B cell (primary cell): ENCODE results near the gene TOLLIP. TPM values are rescaled to one million over a fixed set of nuclear protein-coding genes. Genes with fewer than 3 reads are reported as not detected.

ENCODE experiments used
- ATAC-seq: fragments of 200-7000 bp; cut with Tn5 transposase; one replicate; pipeline ENCODE4 v1.10.0; 2021; ENCODE audit warnings: low read depth, mild to moderate bottlenecking, moderate number of reproducible peaks, moderate library complexity
- CTCF ChIA-PET: fragments of 350-600 bp; sonication (Branson Sonifier 250); formaldehyde crosslinking; loops from one replicate; lab custom pipeline; 2021; ENCODE audit warnings: antibody characterized with exemption, inconsistent platforms; lab: Charles Lee
- POLR2A ChIA-PET: fragments of 350-600 bp; sonication (Branson Sonifier 250); formaldehyde crosslinking; loops from one replicate; lab custom pipeline; 2021; ENCODE audit warnings: antibody characterized with exemption; lab: Charles Lee
- DNase-seq: peaks from one replicate; pipeline ENCODE4 v3.0.0; 2013
- H2AFZ ChIP-seq: 2 replicates; pipeline ENCODE4 v1.6.1; 2012; ENCODE audit warnings: mild to moderate bottlenecking, low read depth, low read length; ENCODE audit not compliant: insufficient read depth, poor library complexity, severe bottlenecking
- H3K27ac ChIP-seq, 2 donors: 1 replicate in 1 of 2; 2 replicates in 1 of 2; pipeline ENCODE4 v1.5.1; 2012 to 2013; ENCODE audit warnings: low read length in 2 of 2, mild to moderate bottlenecking in 2 of 2, moderate library complexity in 1 of 2
- H3K27me3 ChIP-seq, 4 experiments: fragments of 200-600 bp in 1 of 4; sonication (generic) in 1 of 4; replicated peaks in 1 of 4; 1 replicate in 2 of 4; 2 replicates in 2 of 4; pipeline versions ENCODE4 v1.6.1 to v1.7.0; 2013 to 2016; ENCODE audit warnings: low read length in 3 of 4, mild to moderate bottlenecking in 2 of 4, mixed read lengths in 1 of 4, moderate library complexity in 1 of 4; ENCODE audit not compliant: insufficient read depth in 4 of 4, control insufficient read depth in 3 of 4; ENCODE audit errors: control extremely low read depth in 1 of 4
- H3K36me3 ChIP-seq, 2 experiments: replicated peaks in 1 of 2; 1 replicate in 1 of 2; 2 replicates in 1 of 2; pipeline versions ENCODE4 v1.6.1 to v1.7.1; 2013; ENCODE audit warnings: low read length in 1 of 2; ENCODE audit not compliant: insufficient read depth in 2 of 2, control insufficient read depth in 1 of 2; ENCODE audit errors: control extremely low read depth in 1 of 2, extremely low read depth in 1 of 2
- H3K4me1 ChIP-seq, 2 donors: fragments of 200-600 bp in 1 of 2; sonication (generic) in 1 of 2; 1 replicate in 1 of 2; 2 replicates in 1 of 2; pipeline versions ENCODE4 v1.5.1 to v1.6.1; 2013 to 2017; ENCODE audit warnings: low read length in 2 of 2; ENCODE audit not compliant: control insufficient read depth in 2 of 2, insufficient read depth in 2 of 2
- H3K4me2 ChIP-seq: replicated peaks from 2 replicates; pipeline ENCODE3; 2012; ENCODE audit warnings: mild to moderate bottlenecking, low read depth, low read length; ENCODE audit not compliant: poor library complexity, severe bottlenecking
- H3K4me3 ChIP-seq, 5 experiments: fragments of 200-600 bp in 1 of 5; sonication (generic) in 1 of 5; 1 replicate in 3 of 5; 2 replicates in 2 of 5; pipeline versions ENCODE4 v1.5.1 to v1.7.0; 2011 to 2016; ENCODE audit warnings: low read length in 4 of 5, mild to moderate bottlenecking in 4 of 5, low read depth in 2 of 5, control low read depth in 1 of 5, moderate library complexity in 1 of 5; ENCODE audit not compliant: insufficient read depth in 1 of 5; ENCODE audit errors: control extremely low read depth in 1 of 5, extremely low read depth in 1 of 5
- H3K79me2 ChIP-seq: fragments of 200-600 bp; sonication (generic); one replicate; pipeline ENCODE4 v1.6.0; 2016; ENCODE audit warnings: low read length; ENCODE audit not compliant: control insufficient read depth, insufficient read depth
- H3K9ac ChIP-seq: fragments of 200-600 bp; sonication (generic); 2 replicates; pipeline ENCODE4 v1.6.1; 2017; ENCODE audit warnings: mild to moderate bottlenecking, low read length, moderate library complexity
- H3K9me3 ChIP-seq, 3 donors: one replicate each; pipeline versions ENCODE4 v1.6.1 to v1.7.1; 2013; ENCODE audit warnings: low read length in 2 of 3; ENCODE audit not compliant: control insufficient read depth in 2 of 3, insufficient read depth in 1 of 3; ENCODE audit errors: control extremely low read depth in 1 of 3
- H4K20me1 ChIP-seq: 2 replicates; pipeline ENCODE4 v1.6.0; 2012; ENCODE audit warnings: mild to moderate bottlenecking, low read length; ENCODE audit not compliant: insufficient read depth, control insufficient read depth, poor library complexity, severe bottlenecking
- H3K27ac Mint-ChIP-seq: one replicate; pipeline ENCODE4 v1.8.0; 2021; ENCODE audit warnings: mixed read lengths
- H3K27me3 Mint-ChIP-seq: one replicate; pipeline ENCODE4 v1.8.0; 2021; ENCODE audit warnings: mixed read lengths
- H3K4me1 Mint-ChIP-seq: one replicate; pipeline ENCODE4 v1.8.0; 2021; ENCODE audit warnings: mixed read lengths
- H3K4me3 Mint-ChIP-seq: one replicate; pipeline ENCODE4 v1.8.0; 2021; ENCODE audit warnings: mixed read lengths
- H3K9me3 Mint-ChIP-seq: one replicate; pipeline ENCODE4 v1.8.0; 2022; ENCODE audit warnings: mixed read lengths; ENCODE audit not compliant: insufficient read depth
- EZH2 ChIP-seq: IDR thresholded peaks from 2 replicates; pipeline ENCODE4 v1.6.1; 2012; ENCODE audit warnings: borderline replicate concordance, low read depth, mild to moderate bottlenecking, moderate library complexity, low read length; ENCODE audit not compliant: insufficient read depth, poor library complexity, severe bottlenecking
- WGBS: methylation state at CpG from one replicate; pipeline ENCODE4 v1.1.5; 2013; ENCODE audit warnings: missing lambda C conversion rate; ENCODE audit not compliant: insufficient coverage; 5-methylcytosine and 5-hydroxymethylcytosine counted together
- intact Hi-C: fragments of 100-400 bp; cut with micrococcal nuclease; formaldehyde crosslinking; loops from one replicate; pipeline ENCODE4 v1.10.0; 2022
- polyA plus RNA-seq: library from polyadenylated mRNA; depleted of rRNA; stranded (reverse); fragments of >200 nt; gene quantifications from 2 replicates; pipeline ENCODE4 v1.2.3, GENCODE V29; 2012
- small RNA-seq: library from RNA; depleted of rRNA; stranded (forward); fragments of <200 nt; gene quantifications from one replicate; pipeline ENCODE3, GENCODE V24; 2012; ENCODE audit warnings: low replicate concordance, low read depth; ENCODE audit not compliant: insufficient read length
- total RNA-seq, 2 donors: library from RNA; stranded (reverse); fragments of 120-200 nt in 1 of 2; gene quantifications; 1 replicate in 1 of 2; 2 replicates in 1 of 2; pipeline versions ENCODE4 v1.2.3 to v1.2.4, GENCODE V29; 2013 to 2022
- TF ChIP-seq, protein P1 (sequence below): fragments of 200-600 bp; IDR thresholded peaks from one replicate; pipeline ENCODE4 v1.8.0; 2022; ENCODE audit warnings: antibody characterized with exemption, mild to moderate bottlenecking

TOLLIP gene
- total and polyA plus RNA-seq, 2 donors (not counting 1 experiment from before 2014, with no cell fraction given), result 34.7 to 52.5 TPM

DNA sequence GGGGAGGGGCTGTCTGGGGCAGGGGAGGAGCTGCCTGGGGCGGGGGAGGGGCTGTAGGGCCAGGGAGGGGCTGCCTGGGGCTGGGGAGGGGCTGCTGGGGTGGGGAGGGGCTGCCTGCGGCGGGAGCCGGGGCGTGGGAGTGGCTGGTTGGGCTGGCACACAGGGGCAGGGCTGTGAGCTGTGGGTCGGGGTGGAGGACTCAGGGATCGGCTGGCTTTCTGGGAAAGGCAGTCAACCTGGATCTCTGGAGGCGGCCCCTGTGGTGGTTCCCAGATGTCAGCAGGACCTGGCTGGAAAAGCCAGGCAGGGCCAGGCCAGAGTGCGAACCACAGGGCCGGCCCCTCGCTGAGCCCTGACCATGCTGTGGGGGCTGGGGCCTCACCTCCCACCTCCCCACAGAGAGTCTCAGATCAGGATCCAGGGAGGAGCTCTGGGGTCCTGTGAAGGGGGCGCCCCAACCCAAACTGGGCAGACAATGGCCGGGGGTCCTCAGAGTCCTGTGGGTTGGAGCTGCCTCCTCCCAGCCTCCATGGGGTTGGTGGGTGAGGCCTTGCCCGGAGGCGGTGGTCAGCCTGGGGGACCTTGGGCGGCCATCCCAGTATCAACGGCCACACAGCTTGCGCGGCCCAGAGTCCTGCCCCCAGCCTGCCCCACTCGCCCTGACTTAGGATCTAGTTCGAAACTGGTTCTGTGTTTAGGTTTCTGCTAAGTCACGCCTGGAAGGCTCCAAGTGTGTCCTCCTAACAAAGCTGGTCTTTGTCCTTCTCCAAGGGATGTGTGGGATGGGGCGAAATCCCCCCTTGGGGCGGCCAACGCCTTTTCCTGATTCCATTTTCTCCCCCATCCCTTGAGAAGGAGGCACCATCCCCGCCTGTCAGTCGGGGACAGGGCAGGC, 84.7 kb downstream of the TOLLIP start:
- Histone ChIP-seq H3K27me3 (peaks cover 0 to 2% (median 0%) of the 10 kb centered on the region in 4 experiments), H4K20me1 (no peaks in the 10 kb centered on the region), H3K4me1 (no peaks in the 10 kb centered on the region), H3K4me3 (no peak overlapping the region), H3K4me2 (no peak overlapping the region), H3K9me3 (no peaks in the 10 kb centered on the region), H3K79me2 (no peaks in the 10 kb centered on the region), H3K36me3 (no peaks in the 10 kb centered on the region), H3K9ac (no peak overlapping the region), H3K27ac (no peak overlapping the region), H2AFZ (no peak overlapping the region)
- DNase-seq (no peak), ATAC-seq (no peak)
- WGBS, result 79% methylated on average over 25 of the region's 27 CpGs
- Mint-ChIP-seq H3K4me3 (no peak overlapping the region), H3K27me3 (peaks cover 8% of the 10 kb centered on the region), H3K9me3 (no peaks in the 10 kb centered on the region), H3K27ac (no peak overlapping the region), H3K4me1 (no peaks in the 10 kb centered on the region)
- ChIA-PET CTCF (no interaction called here), POLR2A (no interaction called here)
- intact Hi-C loops, result no loop called here
- TF ChIP-seq, protein P1, sequence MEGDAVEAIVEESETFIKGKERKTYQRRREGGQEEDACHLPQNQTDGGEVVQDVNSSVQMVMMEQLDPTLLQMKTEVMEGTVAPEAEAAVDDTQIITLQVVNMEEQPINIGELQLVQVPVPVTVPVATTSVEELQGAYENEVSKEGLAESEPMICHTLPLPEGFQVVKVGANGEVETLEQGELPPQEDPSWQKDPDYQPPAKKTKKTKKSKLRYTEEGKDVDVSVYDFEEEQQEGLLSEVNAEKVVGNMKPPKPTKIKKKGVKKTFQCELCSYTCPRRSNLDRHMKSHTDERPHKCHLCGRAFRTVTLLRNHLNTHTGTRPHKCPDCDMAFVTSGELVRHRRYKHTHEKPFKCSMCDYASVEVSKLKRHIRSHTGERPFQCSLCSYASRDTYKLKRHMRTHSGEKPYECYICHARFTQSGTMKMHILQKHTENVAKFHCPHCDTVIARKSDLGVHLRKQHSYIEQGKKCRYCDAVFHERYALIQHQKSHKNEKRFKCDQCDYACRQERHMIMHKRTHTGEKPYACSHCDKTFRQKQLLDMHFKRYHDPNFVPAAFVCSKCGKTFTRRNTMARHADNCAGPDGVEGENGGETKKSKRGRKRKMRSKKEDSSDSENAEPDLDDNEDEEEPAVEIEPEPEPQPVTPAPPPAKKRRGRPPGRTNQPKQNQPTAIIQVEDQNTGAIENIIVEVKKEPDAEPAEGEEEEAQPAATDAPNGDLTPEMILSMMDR, result no peak
- no peak for TF ChIP-seq EZH2

Small RNA genes within 50 kb of the gene (small RNA-seq; reads per million reads assigned to genes)
- gene MIR6744, result not detected

Other genes with a start within 250 kb of the TOLLIP start
- not detected in 2 replicates for gene MUC2, start 234.8 kb downstream of the TOLLIP start, total RNA-seq
- gene MUC2, start 234.8 kb downstream of the TOLLIP start, polyA plus RNA-seq, result not detected in 2 replicates
- gene MUC5AC, start 151.7 kb downstream of the TOLLIP start, total RNA-seq, result not detected in 2 replicates
- not detected in 2 replicates for gene MUC5AC, start 151.7 kb downstream of the TOLLIP start, polyA plus RNA-seq
- gene MUC5B, start 86.6 kb downstream of the TOLLIP start, total RNA-seq, result not detected in 2 replicates
- gene MUC5B, start 86.6 kb downstream of the TOLLIP start, polyA plus RNA-seq, result not detected in 2 replicates
- 0.79 and 1.5 TPM in 2 replicates for gene BRSK2, start 80.3 kb upstream of the TOLLIP start, total RNA-seq
- 0.20 and 0.51 TPM in 2 replicates for gene BRSK2, start 80.3 kb upstream of the TOLLIP start, polyA plus RNA-seq
- gene MOB2, start 177.1 kb upstream of the TOLLIP start, total RNA-seq, result 55.7 and 63.4 TPM in 2 replicates
- gene MOB2, start 177.1 kb upstream of the TOLLIP start, polyA plus RNA-seq, result 41.9 and 57.6 TPM in 2 replicates